Mesendoderm (in vitro differentiated cells): ENCODE measurements around the gene RAB15.

Experiments
- DNase-seq: peaks from one replicate; pipeline ENCODE4 v3.0.0; 2013
- H2AK5ac ChIP-seq: 2 replicates; pipeline ENCODE4 v1.6.1; 2013; ENCODE audit warnings: low read length, inconsistent platforms
- H2BK120ac ChIP-seq: 2 replicates; pipeline ENCODE4 v1.6.1; 2013; ENCODE audit warnings: low read depth, mild to moderate bottlenecking, low read length, moderate library complexity, mixed read lengths
- H2BK15ac ChIP-seq: replicated peaks from 2 replicates; pipeline ENCODE4 v1.6.1; 2013; ENCODE audit warnings: low read depth, mild to moderate bottlenecking, moderate library complexity
- H2BK5ac ChIP-seq: 2 replicates; pipeline ENCODE4 v1.6.1; 2013; ENCODE audit warnings: low read length, inconsistent platforms
- H3K18ac ChIP-seq: 2 replicates; pipeline ENCODE4 v1.6.1; 2013; ENCODE audit warnings: mild to moderate bottlenecking, low read length, mixed read lengths
- H3K23ac ChIP-seq: one replicate; pipeline ENCODE4 v1.6.1; 2013; ENCODE audit warnings: low read length
- H3K27ac ChIP-seq: 2 replicates; pipeline ENCODE4 v1.5.1; 2013; ENCODE audit warnings: low read depth, mild to moderate bottlenecking, inconsistent platforms, low read length, moderate library complexity
- H3K27me3 ChIP-seq: 2 replicates; pipeline ENCODE4 v1.6.1; 2013; ENCODE audit warnings: low read length, control low read depth, mild to moderate bottlenecking, inconsistent platforms; ENCODE audit not compliant: insufficient read depth, poor library complexity
- H3K36me3 ChIP-seq: 2 replicates; pipeline ENCODE4 v1.6.1; 2013; ENCODE audit warnings: low read length, inconsistent platforms; ENCODE audit not compliant: control insufficient read depth, insufficient read depth
- H3K4ac ChIP-seq: one replicate; pipeline ENCODE4 v1.6.1; 2013; ENCODE audit warnings: low read depth, mild to moderate bottlenecking, low read length, moderate library complexity
- H3K4me1 ChIP-seq: 2 replicates; pipeline ENCODE4 v1.6.1; 2013; ENCODE audit warnings: low read depth, low read length, inconsistent platforms; ENCODE audit not compliant: control insufficient read depth
- H3K4me2 ChIP-seq: 2 replicates; pipeline ENCODE4 v1.6.1; 2013; ENCODE audit warnings: low read length
- H3K4me3 ChIP-seq: 2 replicates; pipeline ENCODE4 v1.5.1; 2013; ENCODE audit warnings: mild to moderate bottlenecking, low read length
- H3K56ac ChIP-seq: one replicate; pipeline ENCODE4 v1.6.1; 2013; ENCODE audit warnings: low read length
- H3K79me1 ChIP-seq: 2 replicates; pipeline ENCODE4 v1.6.1; 2013; ENCODE audit warnings: low read length, inconsistent platforms
- H3K79me2 ChIP-seq: 2 replicates; pipeline ENCODE4 v1.6.1; 2013; ENCODE audit warnings: mild to moderate bottlenecking, low read length; ENCODE audit not compliant: control insufficient read depth, insufficient read depth
- H3K9ac ChIP-seq: 2 replicates; pipeline ENCODE4 v1.6.1; 2013; ENCODE audit warnings: low read length, inconsistent platforms
- H4K5ac ChIP-seq: one replicate; pipeline ENCODE4 v1.6.1; 2013; ENCODE audit warnings: low read length
- H4K8ac ChIP-seq: one replicate; pipeline ENCODE4 v1.6.1; 2013; ENCODE audit warnings: low read depth, mild to moderate bottlenecking, control low read depth, low read length, moderate library complexity
- WGBS: extraction: QIAGEN DNeasy Blood & Tissue Kit; methylation state at CpG from one replicate; pipeline ENCODE4 v1.1.7; 2013; ENCODE audit warnings: low lambda C conversion rate, missing lambda C conversion rate; ENCODE audit not compliant: insufficient coverage; ENCODE audit errors: extremely low coverage; 5-methylcytosine and 5-hydroxymethylcytosine counted together

Gene RAB15

DNA sequence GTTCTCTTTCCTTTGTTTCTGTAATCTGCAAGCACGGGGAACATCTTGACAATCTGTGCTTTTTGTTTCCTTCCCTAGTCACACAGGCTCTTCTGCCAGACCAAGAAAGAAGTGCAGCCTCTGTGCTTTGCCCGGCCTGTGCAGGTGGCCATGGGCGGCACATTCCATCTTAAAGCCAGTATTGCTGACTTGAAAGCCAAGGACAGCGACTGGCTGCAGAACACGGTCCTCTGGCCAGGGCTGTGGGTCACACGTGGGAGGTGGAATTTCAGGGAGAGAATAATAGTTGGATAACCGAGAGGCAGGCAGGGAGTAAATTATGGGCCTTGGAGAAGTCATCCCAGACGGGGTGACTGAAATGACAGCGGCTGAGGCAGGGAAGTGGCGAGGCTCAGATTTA is 39.4 kb upstream of the RAB15 start:
- no peak overlapping the region for H3K23ac ChIP-seq
- no peak for DNase-seq
- H3K4ac ChIP-seq, result no peak overlapping the region
- no peaks in the 10 kb centered on the region for H3K79me2 ChIP-seq
- no peak overlapping the region for H3K56ac ChIP-seq
- no peaks in the 10 kb centered on the region for H3K79me1 ChIP-seq
- H4K5ac ChIP-seq, result no peak overlapping the region
- H3K9ac ChIP-seq, result no peak overlapping the region
- no peak overlapping the region for H2BK15ac ChIP-seq
- no peaks in the 10 kb centered on the region for H3K27me3 ChIP-seq
- no CpG with 5 or more reads among the region's 10 CpGs for WGBS
- H3K36me3 ChIP-seq, result no peaks in the 10 kb centered on the region
- no peak overlapping the region for H2AK5ac ChIP-seq
- H3K18ac ChIP-seq, result no peak overlapping the region
- no peak overlapping the region for H3K4me2 ChIP-seq
- H2BK5ac ChIP-seq, result no peak overlapping the region
- no peak overlapping the region for H3K27ac ChIP-seq
- H2BK120ac ChIP-seq, result no peak overlapping the region
- no peaks in the 10 kb centered on the region for H3K4me1 ChIP-seq
- H4K8ac ChIP-seq, result no peak overlapping the region
- no peak overlapping the region for H3K4me3 ChIP-seq

DNA sequence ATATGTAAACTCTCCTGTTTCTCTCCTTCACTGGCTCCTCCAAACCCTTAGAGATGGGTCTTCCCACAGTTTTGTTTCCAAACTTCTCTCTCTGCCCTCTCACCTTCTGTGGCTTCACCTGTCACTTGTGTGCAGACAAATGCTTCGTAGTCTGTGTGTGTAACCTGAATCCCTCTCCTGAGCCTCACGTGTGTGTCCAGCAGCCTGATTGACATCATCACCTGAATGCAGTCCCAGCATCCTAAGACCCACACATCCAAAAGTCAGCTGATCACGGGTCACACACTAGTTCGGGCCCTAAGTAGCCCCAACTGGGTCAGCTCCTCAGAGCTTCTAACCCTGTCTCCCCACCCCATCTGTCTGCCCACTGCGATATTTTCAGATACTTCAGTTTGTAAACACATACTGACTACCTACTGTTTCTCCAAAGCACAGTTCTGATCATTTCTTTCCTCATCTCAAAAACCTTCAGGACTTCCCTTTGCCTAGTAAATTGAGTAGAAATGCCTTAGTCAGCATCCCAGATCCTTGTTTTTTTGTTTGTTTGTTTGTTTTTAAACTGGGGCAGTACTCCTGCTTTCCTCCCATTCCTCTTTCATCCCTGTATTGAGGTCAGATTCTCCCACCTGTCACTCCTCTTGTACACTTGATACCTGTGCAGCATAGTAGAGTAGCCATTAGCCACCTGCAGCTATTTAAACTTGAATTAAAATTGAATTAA is 38.2 kb upstream of the RAB15 start:
- no peak for DNase-seq
- WGBS, result no CpG with 5 or more reads among the region's 5 CpGs

DNA sequence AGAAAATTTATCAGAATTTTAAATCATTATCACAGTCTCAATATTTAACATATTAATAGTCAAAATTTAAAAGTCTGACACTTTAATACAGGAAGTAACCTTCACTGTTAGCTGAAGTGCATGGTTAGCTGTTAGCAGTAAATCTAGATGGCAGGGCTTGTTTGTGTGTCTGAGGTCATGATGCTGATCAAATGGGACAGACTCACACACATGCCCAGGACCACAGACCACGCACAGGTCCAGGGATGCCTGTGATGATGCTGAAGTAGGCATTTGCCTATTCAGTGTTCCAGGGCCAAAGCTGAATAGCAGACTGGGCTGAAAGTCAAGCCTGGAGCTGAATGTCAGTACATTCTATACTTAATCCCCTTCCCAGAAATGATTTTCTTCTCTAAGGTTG is 35.1 kb upstream of the RAB15 start:
- no peak overlapping the region for H2BK120ac ChIP-seq
- no peaks in the 10 kb centered on the region for H3K4me1 ChIP-seq
- DNase-seq, result no peak
- no peak overlapping the region for H3K9ac ChIP-seq
- WGBS, result no CpG with 5 or more reads among the region's 1 CpG
- H3K79me1 ChIP-seq, result no peaks in the 10 kb centered on the region
- H3K79me2 ChIP-seq, result no peaks in the 10 kb centered on the region
- no peak overlapping the region for H2AK5ac ChIP-seq
- H2BK15ac ChIP-seq, result no peak overlapping the region
- H3K23ac ChIP-seq, result no peak overlapping the region
- H2BK5ac ChIP-seq, result no peak overlapping the region
- H3K4me2 ChIP-seq, result no peak overlapping the region
- no peak overlapping the region for H4K8ac ChIP-seq
- H3K36me3 ChIP-seq, result no peaks in the 10 kb centered on the region
- H3K27me3 ChIP-seq, result no peaks in the 10 kb centered on the region
- no peak overlapping the region for H3K18ac ChIP-seq
- H3K4ac ChIP-seq, result no peak overlapping the region
- no peak overlapping the region for H3K56ac ChIP-seq
- H3K4me3 ChIP-seq, result no peak overlapping the region
- H3K27ac ChIP-seq, result no peak overlapping the region
- H4K5ac ChIP-seq, result no peak overlapping the region

More for the DNA sequence above, 38.2 kb upstream of the RAB15 start:
- no peaks in the 10 kb centered on the region for H3K79me2 ChIP-seq
- H3K9ac ChIP-seq, result no peak overlapping the region
- no peak overlapping the region for H3K23ac ChIP-seq
- no peak overlapping the region for H3K18ac ChIP-seq
- no peak overlapping the region for H3K27ac ChIP-seq
- H2BK120ac ChIP-seq, result no peak overlapping the region
- H3K4me1 ChIP-seq, result no peaks in the 10 kb centered on the region
- no peak overlapping the region for H2BK15ac ChIP-seq
- no peaks in the 10 kb centered on the region for H3K36me3 ChIP-seq
- no peak overlapping the region for H2BK5ac ChIP-seq
- H3K4ac ChIP-seq, result no peak overlapping the region
- H3K4me2 ChIP-seq, result no peak overlapping the region
- H4K8ac ChIP-seq, result no peak overlapping the region
- H2AK5ac ChIP-seq, result no peak overlapping the region
- no peak overlapping the region for H4K5ac ChIP-seq
- H3K4me3 ChIP-seq, result no peak overlapping the region
- H3K79me1 ChIP-seq, result no peaks in the 10 kb centered on the region
- H3K27me3 ChIP-seq, result no peaks in the 10 kb centered on the region
- H3K56ac ChIP-seq, result no peak overlapping the region

DNA sequence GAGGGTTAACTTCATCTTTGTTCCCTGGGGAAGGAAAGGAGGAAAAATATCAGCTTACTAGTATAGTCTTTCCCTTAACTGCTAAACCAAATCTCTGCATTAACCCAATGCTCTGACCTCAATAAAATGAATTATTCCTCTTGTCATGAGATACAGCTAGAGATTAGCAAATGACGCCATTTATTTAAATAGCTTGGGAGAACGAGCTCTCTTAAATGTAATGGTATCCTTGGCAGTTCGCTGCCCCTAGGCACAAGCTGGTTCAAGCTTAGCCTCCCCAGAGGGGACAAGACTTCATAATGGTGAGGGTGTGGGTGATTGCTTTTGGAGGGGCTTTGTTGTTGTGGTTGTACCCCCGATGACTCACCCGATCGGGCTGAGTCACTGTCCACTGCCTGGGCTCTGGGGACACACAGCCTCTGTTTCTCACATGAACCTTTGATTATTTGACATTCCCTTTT is 34.2 kb upstream of the RAB15 start:
- no peak overlapping the region for H3K23ac ChIP-seq
- H3K36me3 ChIP-seq, result no peaks in the 10 kb centered on the region
- H3K79me1 ChIP-seq, result peaks cover 1% of the 10 kb centered on the region
- DNase-seq, result no peak
- no peaks in the 10 kb centered on the region for H3K79me2 ChIP-seq
- no peak overlapping the region for H3K4ac ChIP-seq
- no peak overlapping the region for H4K5ac ChIP-seq
- H3K4me1 ChIP-seq, result no peaks in the 10 kb centered on the region
- no CpG with 5 or more reads among the region's 6 CpGs for WGBS
- no peak overlapping the region for H3K27ac ChIP-seq
- H3K18ac ChIP-seq, result no peak overlapping the region
- no peak overlapping the region for H3K4me3 ChIP-seq
- H4K8ac ChIP-seq, result no peak overlapping the region
- H3K4me2 ChIP-seq, result no peak overlapping the region
- H3K9ac ChIP-seq, result no peak overlapping the region
- no peak overlapping the region for H2BK120ac ChIP-seq
- H2BK5ac ChIP-seq, result no peak overlapping the region
- no peak overlapping the region for H3K56ac ChIP-seq
- no peak overlapping the region for H2BK15ac ChIP-seq
- H2AK5ac ChIP-seq, result no peak overlapping the region
- no peaks in the 10 kb centered on the region for H3K27me3 ChIP-seq

DNA sequence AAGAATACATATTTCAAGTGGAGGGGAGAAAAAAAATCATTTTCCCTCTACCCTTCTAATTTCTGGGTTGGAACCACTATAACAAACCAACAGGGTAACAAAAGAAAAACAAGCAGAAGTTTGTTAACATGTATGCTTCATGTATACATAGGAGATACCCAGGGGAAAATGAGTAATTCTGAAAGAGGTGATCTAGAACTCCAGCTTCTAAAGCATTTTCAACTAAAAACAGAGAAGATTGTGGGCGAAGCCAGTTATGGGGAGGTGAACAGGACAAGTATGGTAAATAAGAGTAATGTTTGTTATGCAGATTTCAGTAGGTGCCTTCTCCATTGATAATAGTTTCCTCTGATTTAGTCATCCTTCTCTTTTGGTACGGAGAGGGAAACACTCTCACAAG is 31.3 kb upstream of the RAB15 start:
- Histone ChIP-seq H4K8ac (no peak overlapping the region), H4K5ac (no peak overlapping the region), H3K79me1 (peaks cover 2% of the 10 kb centered on the region), H2AK5ac (no peak overlapping the region), H2BK120ac (no peak overlapping the region), H3K79me2 (no peaks in the 10 kb centered on the region), H2BK15ac (no peak overlapping the region), H3K4me2 (no peak overlapping the region), H2BK5ac (no peak overlapping the region), H3K4me3 (no peak overlapping the region), H3K56ac (no peak overlapping the region), H3K23ac (no peak overlapping the region), H3K27me3 (no peaks in the 10 kb centered on the region), H3K4me1 (no peaks in the 10 kb centered on the region), H3K27ac (no peak overlapping the region), H3K9ac (no peak overlapping the region), H3K4ac (no peak overlapping the region), H3K18ac (no peak overlapping the region), H3K36me3 (no peaks in the 10 kb centered on the region)
- DNase-seq, result no peak
- no CpG with 5 or more reads among the region's 2 CpGs for WGBS
